ENCODE data around the gene TBC1D22B.
"Not testable (repeated sequence)": the region's sequence is repeated elsewhere in the genome, so short reads cannot be mapped to it uniquely, and the experiment has no call there.

TBC1D22B gene

GRCh38 chr6:37305841-37306425 lies 48.4 kb downstream of the TBC1D22B start:
- no peak for DNase-seq

DNA sequence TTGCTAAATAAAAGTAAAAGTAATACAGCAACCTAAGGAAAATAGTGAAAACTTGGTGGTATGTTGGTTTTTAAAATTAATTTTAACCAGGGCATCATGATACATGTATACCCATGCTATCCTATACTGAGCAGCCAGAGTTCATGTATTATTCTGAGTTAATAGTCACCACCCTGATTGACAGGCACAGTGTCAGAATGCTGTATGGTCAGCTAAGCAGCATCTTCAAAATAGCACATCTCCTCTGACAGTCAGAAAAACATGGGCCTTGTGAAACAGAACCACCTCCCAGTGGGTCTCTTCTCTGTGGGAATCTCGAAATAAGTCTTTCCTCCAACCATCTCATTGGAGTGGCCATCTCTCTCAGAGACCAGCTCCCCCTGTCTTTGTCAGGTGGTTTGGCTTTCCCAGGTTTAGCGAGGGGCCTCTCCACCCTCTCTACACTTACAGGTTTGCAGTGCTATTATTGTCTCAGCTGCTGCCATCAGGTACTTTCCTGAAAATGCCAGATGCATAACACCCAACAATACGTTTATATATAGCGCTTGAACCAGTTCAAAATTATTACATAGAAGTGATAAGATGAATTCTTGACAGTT lies 49.2 kb downstream of the TBC1D22B start:
- DNase-seq, result no peak

GRCh38 chr6:37307484-37307883 lies 49.9 kb downstream of the TBC1D22B start:
- not testable (repeated sequence) for DNase-seq

- DNase-seq, result no peak
These were observed 50.7 kb downstream of the TBC1D22B start for GRCh38 chr6:37308069-37308815.

- DNase-seq, result no peak
These were observed 51.5 kb downstream of the TBC1D22B start for GRCh38 chr6:37309046-37309445.

GRCh38 chr6:37309692-37310091 lies 52.1 kb downstream of the TBC1D22B start:
- no peak for DNase-seq

GRCh38 chr6:37310966-37311365 lies 53.4 kb downstream of the TBC1D22B start:
- DNase-seq, result no peak

GRCh38 chr6:37311741-37312473 lies 54.3 kb downstream of the TBC1D22B start:
- DNase-seq, result peak; percentile 76

DNA sequence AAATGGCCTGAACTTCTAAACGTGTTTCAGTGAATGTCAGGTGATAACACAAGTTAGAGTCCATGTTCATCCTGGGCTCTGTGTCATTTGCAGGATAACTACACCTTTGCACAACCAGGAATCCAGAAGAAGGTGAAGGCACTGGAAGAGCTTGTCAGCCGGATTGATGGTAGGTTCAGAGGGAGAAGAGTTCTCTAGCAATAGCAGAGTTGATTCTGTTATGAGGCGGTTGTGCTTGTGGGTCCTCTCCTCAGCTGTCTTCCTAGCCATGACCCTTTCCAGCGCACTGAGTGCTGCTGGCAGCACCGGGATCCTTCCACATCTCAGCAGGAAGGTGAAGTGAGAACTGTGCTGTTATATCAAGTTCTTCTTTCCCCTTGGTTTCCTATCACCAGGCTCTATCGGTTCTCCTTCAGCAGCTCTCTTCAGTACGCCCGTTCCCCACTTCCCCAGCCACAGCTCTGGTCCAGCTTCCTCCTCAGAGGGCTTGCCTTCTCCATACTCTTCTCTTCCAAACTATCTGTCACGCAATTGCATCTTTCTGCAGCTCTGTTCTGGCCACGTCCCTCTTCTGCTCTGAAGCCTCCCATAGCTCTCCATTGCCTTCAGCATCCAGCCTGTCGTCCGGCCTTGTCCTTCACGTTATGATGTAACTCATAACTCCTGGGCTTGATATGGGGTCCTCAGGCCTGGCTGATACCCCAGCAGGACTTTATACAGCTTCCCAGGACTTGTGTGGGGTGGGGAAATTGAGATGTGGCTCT lies 56.3 kb downstream of the TBC1D22B start:
- DNase-seq, result no peak

DNA sequence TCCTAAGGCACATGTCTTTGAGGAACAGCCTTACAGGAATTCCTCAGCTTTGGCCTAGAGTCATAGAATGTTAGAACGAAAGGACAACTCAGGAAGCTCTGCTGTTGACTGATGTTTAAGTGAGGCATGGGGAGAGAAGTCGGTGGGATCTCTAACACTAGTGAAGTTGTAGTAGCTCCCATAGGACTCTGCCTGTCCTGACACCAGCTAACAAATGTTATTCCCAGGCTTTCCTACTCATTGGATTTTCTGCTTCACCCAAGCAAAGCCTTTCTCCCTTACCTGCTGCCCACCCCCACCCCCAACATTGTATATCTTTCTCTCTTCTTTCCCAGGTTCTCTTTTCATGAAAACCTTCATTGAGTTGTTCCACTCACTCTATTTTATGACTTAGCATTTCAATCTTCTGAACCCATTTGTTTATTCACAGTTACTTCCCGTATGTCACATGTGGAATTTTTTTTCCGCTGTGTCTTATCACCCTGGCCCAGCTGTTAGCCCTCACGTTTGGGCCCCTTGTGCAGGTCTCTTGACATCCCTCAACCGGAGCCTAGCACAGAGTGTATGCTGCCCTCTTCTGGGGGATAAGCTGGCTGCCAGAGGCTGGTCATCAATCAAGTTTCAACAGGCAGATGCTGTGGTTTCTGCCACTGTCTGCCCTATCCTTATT lies 57.0 kb downstream of the TBC1D22B start:
- peak; percentile 25 for DNase-seq

DNA sequence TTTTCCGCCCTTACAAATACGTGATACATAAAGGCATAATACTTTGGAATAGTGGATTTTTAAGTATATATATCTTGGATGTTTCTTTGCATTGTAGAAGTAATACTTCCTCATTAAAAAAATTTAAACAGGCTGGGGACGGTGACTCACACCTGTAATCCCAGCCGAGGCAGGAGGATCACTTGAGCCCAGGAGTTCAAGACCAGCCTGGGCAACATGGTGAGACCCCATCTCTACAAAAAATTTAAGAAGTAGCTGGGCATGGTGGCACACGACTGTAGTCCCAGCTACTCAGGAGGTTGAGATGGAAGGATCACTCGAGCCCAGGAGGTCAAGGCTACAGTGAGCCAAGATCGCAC lies 57.6 kb downstream of the TBC1D22B start:
- no peak for DNase-seq

DNA sequence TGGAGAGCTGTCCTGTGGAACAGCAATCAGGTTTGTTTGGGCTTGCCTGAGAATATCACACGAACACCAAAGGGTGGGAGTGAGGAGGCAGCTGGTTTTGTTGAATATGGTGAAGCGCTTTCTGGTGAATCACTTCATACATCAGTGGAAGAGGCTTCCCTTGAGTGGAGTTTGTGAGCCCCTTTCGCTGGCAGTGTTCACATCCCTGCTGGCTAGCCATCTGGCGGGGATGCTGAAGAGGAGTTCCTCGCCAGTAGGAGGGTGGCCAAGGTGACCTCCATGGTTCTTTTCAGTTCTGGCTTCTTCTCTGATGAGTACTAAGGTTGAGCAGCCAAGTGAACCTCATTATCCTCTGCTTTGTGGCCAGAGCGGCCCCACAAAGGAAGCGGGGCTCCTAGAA lies 58.5 kb downstream of the TBC1D22B start:
- DNase-seq, result no peak

- no peak for DNase-seq
These were observed 59.9 kb downstream of the TBC1D22B start for GRCh38 chr6:37317312-37318038.

- DNase-seq, result no peak
These were observed 61.6 kb downstream of the TBC1D22B start for GRCh38 chr6:37319156-37319555.

DNA sequence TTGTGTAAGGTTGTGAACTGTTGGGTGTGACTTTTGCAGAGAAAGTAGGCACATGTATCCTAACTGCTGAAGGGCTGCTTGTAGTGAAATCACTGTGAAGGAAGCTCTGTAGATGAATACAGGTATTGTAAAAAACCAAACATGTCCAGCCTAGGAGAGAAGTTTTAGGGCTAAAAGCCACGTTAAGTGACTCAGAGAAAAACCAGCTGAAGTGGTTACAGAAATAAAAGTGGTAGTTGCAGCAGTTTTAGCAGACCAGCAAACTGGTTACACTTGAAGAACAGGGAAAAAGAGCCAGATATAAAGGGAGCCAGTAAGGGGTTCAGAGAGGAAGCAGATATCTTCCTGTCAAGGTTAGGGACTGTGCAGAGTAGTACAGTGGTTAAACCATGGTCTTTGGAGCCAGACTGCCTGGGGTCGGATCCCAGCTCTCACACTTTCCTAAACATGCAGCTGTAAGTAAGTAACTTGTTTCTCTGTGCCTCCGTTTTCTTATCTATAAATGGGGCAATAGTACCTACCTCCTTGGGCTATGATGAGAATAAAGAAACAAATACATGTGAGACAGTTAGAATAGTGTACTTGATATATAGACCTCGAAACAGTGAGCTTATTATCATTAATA lies 62.4 kb downstream of the TBC1D22B start:
- DNase-seq, result no peak

DNA sequence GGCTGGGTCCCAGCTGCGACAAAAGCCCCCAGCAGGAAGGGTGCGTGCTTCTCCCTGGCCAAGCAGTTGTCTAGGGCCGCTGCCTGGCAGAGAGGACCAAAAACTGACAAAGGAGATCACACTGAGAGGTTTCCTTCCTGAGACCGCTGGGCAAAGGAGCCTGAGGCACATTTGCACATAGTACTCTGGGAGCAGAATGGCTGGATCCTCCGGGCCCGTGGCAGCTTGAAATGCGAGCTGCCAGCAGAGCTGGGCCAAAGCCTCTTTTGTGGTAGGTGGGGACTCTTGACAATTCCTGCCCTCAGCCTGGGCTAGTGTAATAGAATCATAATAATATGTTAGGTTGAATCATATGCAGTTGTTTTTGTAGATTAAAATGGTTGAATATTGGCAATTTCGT lies 63.1 kb downstream of the TBC1D22B start:
- no peak for DNase-seq

- no peak for DNase-seq
These were observed 63.5 kb downstream of the TBC1D22B start for GRCh38 chr6:37321101-37321500.

DNA sequence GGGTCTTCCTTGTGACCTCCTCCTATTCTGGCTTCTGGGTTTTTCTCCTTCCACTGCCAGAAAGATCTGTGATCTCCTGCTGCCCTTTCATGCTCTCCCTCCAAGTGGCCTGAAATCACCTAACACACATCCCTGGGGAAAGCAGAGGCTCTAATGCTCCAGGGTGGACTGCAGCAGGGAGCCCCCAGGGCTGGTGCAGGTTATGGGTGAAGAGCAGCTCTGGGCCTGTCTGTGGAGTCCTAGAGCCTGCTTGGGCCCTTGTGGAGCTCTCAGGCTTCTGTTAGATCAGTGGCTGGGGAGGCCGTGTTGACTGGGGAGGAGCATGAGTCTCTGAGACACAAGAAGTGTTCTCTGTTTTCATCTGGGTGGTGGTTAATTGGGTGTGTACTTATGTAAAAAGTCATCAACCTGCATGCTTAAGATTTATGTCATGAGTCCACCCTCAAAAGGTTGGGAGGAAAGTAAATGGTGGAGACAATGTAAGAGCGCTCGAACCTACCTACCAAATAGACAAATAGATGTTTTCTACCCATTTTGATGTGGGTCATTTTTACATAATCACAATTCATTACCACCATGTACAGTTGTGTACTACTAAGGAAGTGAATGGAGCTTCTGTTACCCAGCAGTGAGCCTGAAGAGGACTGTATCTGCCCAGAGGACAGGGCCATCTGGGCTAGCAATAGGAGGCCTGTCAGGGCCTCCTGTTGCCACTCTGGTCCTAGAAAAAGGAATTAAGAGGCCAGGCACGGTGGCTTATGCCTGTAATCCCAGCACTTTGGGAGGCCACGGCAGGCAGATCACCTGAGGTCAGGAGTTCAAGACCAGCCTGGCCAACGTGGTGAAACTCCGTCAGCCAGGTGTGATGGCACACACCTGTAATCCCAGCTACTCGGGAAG lies 64.2 kb downstream of the TBC1D22B start:
- DNase-seq, result no peak

GRCh38 chr6:37323580-37323979 lies 66.0 kb downstream of the TBC1D22B start:
- peak; percentile 26 for DNase-seq

All from fibroblast of skin of right quadriceps (primary cell).